Neural crest cell (in vitro differentiated cells): ENCODE data around the gene JUN. TPM values are rescaled to one million over a fixed set of nuclear protein-coding genes. Genes with fewer than 3 reads are reported as not detected.
A peak's percentile ranks its signal among the peaks of the same experiment; 100 is the strongest.

Experiments
- DNase-seq: peaks from one replicate; pipeline ENCODE4 v3.0.0; 2021; ENCODE audit warnings: low read depth, mixed read lengths, low spot score
- H3K27ac Mint-ChIP-seq: one replicate; pipeline ENCODE4 v1.8.0; 2021; ENCODE audit warnings: mild to moderate bottlenecking, mixed read lengths; ENCODE audit not compliant: unreplicated experiment
- H3K27me3 Mint-ChIP-seq: 2 replicates; pipeline ENCODE4 v1.8.0; 2021; ENCODE audit warnings: low read depth, mild to moderate bottlenecking, mixed read lengths
- H3K36me3 Mint-ChIP-seq: 2 replicates; pipeline ENCODE4 v1.8.0; 2021; ENCODE audit warnings: low read depth, mild to moderate bottlenecking, mixed read lengths
- H3K4me1 Mint-ChIP-seq: 2 replicates; pipeline ENCODE4 v1.8.0; 2021; ENCODE audit warnings: mixed read lengths
- H3K4me3 Mint-ChIP-seq: one replicate; pipeline ENCODE4 v1.8.0; 2021; ENCODE audit warnings: mild to moderate bottlenecking, mixed read lengths
- H3K9me3 Mint-ChIP-seq: 2 replicates; pipeline ENCODE4 v1.8.0; 2021; ENCODE audit warnings: mixed read lengths
- CTCF ChIP-seq: fragments of 200-600 bp; sonication (generic); conservative IDR thresholded peaks from 2 replicates; pipeline ENCODE4 v1.5.0; 2021; ENCODE audit warnings: antibody characterized with exemption, mild to moderate bottlenecking
- total RNA-seq: library from RNA; stranded (reverse); gene quantifications from 2 replicates; pipeline ENCODE4 v1.2.1, GENCODE V29; 2021

Gene JUN
- total RNA-seq, 1 donor from 2014 or later: 28.7 TPM

- H3K4me3 Mint-ChIP-seq: no peak overlapping the region
Measured at GRCh38 chr1:58765006-58765405, 18.8 kb downstream of the JUN start.

GRCh38 chr1:58764294-58764978, 19.4 kb downstream of the JUN start:
- Mint-ChIP-seq H3K9me3 (no peaks in the 10 kb centered on the region), H3K27me3 (no peaks in the 10 kb centered on the region), H3K27ac (peak overlapping the region; percentile 35), H3K4me1 (peaks cover 5% of the 10 kb centered on the region), H3K36me3 (no peaks in the 10 kb centered on the region), H3K4me3 (no peak overlapping the region)
- DNase-seq: no peak
- TF ChIP-seq CTCF: no peak

More at GRCh38 chr1:58765006-58765405, 18.8 kb downstream of the JUN start:
- no peaks in the 10 kb centered on the region for H3K27me3 Mint-ChIP-seq
- DNase-seq: no peak
- H3K27ac Mint-ChIP-seq: no peak overlapping the region
- H3K9me3 Mint-ChIP-seq: no peaks in the 10 kb centered on the region
- H3K36me3 Mint-ChIP-seq: no peaks in the 10 kb centered on the region
- H3K4me1 Mint-ChIP-seq: peaks cover 5% of the 10 kb centered on the region
- no peak for TF ChIP-seq CTCF

GRCh38 chr1:58763214-58763613, 20.6 kb downstream of the JUN start:
- Mint-ChIP-seq H3K36me3 (no peaks in the 10 kb centered on the region), H3K4me3 (no peak overlapping the region), H3K27me3 (no peaks in the 10 kb centered on the region), H3K4me1 (peaks cover 5% of the 10 kb centered on the region), H3K27ac (no peak overlapping the region), H3K9me3 (no peaks in the 10 kb centered on the region)
- DNase-seq: no peak
- no peak for TF ChIP-seq CTCF

GRCh38 chr1:58762806-58763205, 21.0 kb downstream of the JUN start:
- DNase-seq: no peak
- no peak for TF ChIP-seq CTCF
- no peaks in the 10 kb centered on the region for H3K27me3 Mint-ChIP-seq

GRCh38 chr1:58755468-58755872, 28.4 kb downstream of the JUN start:
- Mint-ChIP-seq H3K4me1 (peaks cover 35% of the 10 kb centered on the region), H3K9me3 (no peaks in the 10 kb centered on the region), H3K36me3 (no peaks in the 10 kb centered on the region), H3K27ac (no peak overlapping the region), H3K27me3 (no peaks in the 10 kb centered on the region), H3K4me3 (no peak overlapping the region)
- no peak for DNase-seq
- no peak for TF ChIP-seq CTCF

More at GRCh38 chr1:58762806-58763205, 21.0 kb downstream of the JUN start:
- no peak overlapping the region for H3K4me3 Mint-ChIP-seq
- H3K27ac Mint-ChIP-seq: no peak overlapping the region
- peaks cover 5% of the 10 kb centered on the region for H3K4me1 Mint-ChIP-seq
- no peaks in the 10 kb centered on the region for H3K36me3 Mint-ChIP-seq
- H3K9me3 Mint-ChIP-seq: no peaks in the 10 kb centered on the region
